ENCODE data around the gene H2AZ1.

Gene H2AZ1

DNA sequence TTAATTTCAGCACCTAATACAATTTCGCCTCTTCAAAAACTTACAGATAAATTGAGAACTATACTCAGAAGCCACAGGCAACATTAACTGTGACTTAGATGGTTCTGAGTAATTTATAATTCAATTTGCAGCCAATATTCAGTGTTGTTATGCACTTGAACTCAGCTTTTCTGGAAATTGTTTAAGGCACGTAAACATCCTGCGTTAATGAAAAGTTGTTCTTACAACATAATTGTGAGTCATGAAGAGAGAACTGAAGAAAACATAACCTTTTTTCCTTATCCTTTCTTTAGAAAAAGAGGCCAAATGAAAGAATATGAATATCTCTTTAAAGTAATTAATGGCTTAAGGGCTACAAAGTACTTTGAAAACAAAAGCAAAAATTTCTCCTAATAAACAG, 16.6 kb upstream of the H2AZ1 start:
- no peak for TF ChIP-seq TEAD4 (IDR thresholded peaks at IDR 0.05)
- no peak for TF ChIP-seq TAF1 (IDR thresholded peaks at IDR 0.05; ENCODE audit: low read depth)
- TF ChIP-seq, protein P1, sequence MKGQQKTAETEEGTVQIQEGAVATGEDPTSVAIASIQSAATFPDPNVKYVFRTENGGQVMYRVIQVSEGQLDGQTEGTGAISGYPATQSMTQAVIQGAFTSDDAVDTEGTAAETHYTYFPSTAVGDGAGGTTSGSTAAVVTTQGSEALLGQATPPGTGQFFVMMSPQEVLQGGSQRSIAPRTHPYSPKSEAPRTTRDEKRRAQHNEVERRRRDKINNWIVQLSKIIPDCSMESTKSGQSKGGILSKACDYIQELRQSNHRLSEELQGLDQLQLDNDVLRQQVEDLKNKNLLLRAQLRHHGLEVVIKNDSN (IDR thresholded peaks at IDR 0.05): no peak
- no peak for TF ChIP-seq TCF12 (IDR thresholded peaks at IDR 0.05; ENCODE audit: low read depth)
- no peak for TF ChIP-seq CREB1 (IDR thresholded peaks at IDR 0.05; ENCODE audit: low read depth)
- TF ChIP-seq EGR1 (IDR thresholded peaks at IDR 0.05): no peak
- TF ChIP-seq ZBTB7A (IDR thresholded peaks at IDR 0.05; ENCODE audit: low read depth): no peak
- TF ChIP-seq FOXM1 (IDR thresholded peaks at IDR 0.05; ENCODE audit: borderline replicate concordance, low read depth): no peak
- TF ChIP-seq YY1 (IDR thresholded peaks at IDR 0.05; ENCODE audit: low read depth): no peak
- TF ChIP-seq, protein P2, sequence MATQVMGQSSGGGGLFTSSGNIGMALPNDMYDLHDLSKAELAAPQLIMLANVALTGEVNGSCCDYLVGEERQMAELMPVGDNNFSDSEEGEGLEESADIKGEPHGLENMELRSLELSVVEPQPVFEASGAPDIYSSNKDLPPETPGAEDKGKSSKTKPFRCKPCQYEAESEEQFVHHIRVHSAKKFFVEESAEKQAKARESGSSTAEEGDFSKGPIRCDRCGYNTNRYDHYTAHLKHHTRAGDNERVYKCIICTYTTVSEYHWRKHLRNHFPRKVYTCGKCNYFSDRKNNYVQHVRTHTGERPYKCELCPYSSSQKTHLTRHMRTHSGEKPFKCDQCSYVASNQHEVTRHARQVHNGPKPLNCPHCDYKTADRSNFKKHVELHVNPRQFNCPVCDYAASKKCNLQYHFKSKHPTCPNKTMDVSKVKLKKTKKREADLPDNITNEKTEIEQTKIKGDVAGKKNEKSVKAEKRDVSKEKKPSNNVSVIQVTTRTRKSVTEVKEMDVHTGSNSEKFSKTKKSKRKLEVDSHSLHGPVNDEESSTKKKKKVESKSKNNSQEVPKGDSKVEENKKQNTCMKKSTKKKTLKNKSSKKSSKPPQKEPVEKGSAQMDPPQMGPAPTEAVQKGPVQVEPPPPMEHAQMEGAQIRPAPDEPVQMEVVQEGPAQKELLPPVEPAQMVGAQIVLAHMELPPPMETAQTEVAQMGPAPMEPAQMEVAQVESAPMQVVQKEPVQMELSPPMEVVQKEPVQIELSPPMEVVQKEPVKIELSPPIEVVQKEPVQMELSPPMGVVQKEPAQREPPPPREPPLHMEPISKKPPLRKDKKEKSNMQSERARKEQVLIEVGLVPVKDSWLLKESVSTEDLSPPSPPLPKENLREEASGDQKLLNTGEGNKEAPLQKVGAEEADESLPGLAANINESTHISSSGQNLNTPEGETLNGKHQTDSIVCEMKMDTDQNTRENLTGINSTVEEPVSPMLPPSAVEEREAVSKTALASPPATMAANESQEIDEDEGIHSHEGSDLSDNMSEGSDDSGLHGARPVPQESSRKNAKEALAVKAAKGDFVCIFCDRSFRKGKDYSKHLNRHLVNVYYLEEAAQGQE (IDR thresholded peaks at IDR 0.05; ENCODE audit: low read depth): no peak
- TF ChIP-seq, protein P3, sequence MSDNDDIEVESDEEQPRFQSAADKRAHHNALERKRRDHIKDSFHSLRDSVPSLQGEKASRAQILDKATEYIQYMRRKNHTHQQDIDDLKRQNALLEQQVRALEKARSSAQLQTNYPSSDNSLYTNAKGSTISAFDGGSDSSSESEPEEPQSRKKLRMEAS (IDR thresholded peaks at IDR 0.05): no peak
- TF ChIP-seq EP300 (IDR thresholded peaks at IDR 0.05; ENCODE audit: borderline replicate concordance): no peak
- TF ChIP-seq RAD21 (IDR thresholded peaks at IDR 0.05; ENCODE audit: low read depth): no peak
- TF ChIP-seq NFIC (IDR thresholded peaks at IDR 0.05): no peak
- TF ChIP-seq CEBPB (IDR thresholded peaks at IDR 0.05): no peak

DNA sequence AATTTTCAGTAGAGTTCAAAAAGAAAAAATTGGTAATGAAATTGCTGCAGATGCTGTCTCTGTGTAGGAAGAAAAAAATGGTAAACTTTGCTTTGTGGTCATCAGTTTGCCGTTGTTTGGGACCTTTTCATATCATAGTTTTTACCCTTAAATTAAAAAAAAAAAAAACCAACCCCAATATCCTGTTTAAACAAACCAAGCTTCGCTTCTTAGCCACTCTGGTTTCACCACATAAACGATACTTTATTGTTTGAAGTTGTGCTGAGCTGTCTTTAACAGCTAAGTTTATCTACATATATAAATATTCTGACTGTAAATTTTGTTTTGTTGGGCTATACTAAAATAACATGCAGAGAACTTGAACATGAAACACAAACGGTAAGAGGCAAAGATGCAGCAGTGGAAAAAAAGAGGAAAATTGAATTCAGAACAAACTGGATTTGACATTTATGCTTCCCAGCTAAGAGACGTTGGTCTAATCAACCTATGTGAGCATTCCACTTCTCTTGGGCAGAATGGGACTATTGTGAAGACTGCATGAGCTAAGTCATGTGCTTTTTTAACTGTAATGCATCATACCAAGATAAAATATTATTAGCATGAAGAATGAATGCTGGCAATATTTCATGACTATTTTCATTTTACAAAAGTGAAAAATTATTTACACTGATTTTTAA, 15.7 kb upstream of the H2AZ1 start:
- TF ChIP-seq NFIC (IDR thresholded peaks at IDR 0.05) (no peak), ZBTB7A (IDR thresholded peaks at IDR 0.05; ENCODE audit: low read depth) (no peak)

DNA sequence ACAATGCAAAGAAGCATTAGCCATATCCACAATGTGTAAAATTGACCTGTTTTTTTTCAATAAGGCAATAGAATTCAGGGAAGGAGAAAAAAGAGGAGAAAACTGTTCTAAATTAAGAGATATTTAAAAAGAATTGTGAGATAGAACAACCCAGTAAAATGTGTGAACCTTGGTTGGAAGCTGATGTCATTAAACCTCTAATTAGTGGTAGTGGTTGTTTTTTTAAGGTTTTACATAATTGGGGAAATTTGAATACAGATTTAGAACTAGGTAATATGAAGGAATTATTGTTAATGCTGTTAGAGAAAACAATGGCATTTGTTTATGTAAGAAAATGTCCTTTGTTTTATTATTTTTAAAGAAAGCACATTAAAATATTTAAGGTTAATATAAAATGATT, 15.1 kb upstream of the H2AZ1 start:
- TF ChIP-seq ZBTB7A (IDR thresholded peaks at IDR 0.05; ENCODE audit: low read depth): no peak
- TF ChIP-seq, protein P3 (IDR thresholded peaks at IDR 0.05): no peak
- TF ChIP-seq NFIC (IDR thresholded peaks at IDR 0.05): no peak
- no peak for TF ChIP-seq TCF12 (IDR thresholded peaks at IDR 0.05; ENCODE audit: low read depth)
- no peak for TF ChIP-seq CREB1 (IDR thresholded peaks at IDR 0.05; ENCODE audit: low read depth)
- TF ChIP-seq, protein P2 (IDR thresholded peaks at IDR 0.05; ENCODE audit: low read depth): no peak
- TF ChIP-seq TEAD4 (IDR thresholded peaks at IDR 0.05): no peak
- TF ChIP-seq CEBPB (IDR thresholded peaks at IDR 0.05): no peak
- no peak for TF ChIP-seq FOXM1 (IDR thresholded peaks at IDR 0.05; ENCODE audit: borderline replicate concordance, low read depth)
- TF ChIP-seq, protein P1 (IDR thresholded peaks at IDR 0.05): no peak
- TF ChIP-seq RAD21 (IDR thresholded peaks at IDR 0.05; ENCODE audit: low read depth): no peak
- no peak for TF ChIP-seq EGR1 (IDR thresholded peaks at IDR 0.05)
- TF ChIP-seq YY1 (IDR thresholded peaks at IDR 0.05; ENCODE audit: low read depth): no peak
- TF ChIP-seq EP300 (IDR thresholded peaks at IDR 0.05; ENCODE audit: borderline replicate concordance): no peak
- TF ChIP-seq TAF1 (IDR thresholded peaks at IDR 0.05; ENCODE audit: low read depth): no peak

DNA sequence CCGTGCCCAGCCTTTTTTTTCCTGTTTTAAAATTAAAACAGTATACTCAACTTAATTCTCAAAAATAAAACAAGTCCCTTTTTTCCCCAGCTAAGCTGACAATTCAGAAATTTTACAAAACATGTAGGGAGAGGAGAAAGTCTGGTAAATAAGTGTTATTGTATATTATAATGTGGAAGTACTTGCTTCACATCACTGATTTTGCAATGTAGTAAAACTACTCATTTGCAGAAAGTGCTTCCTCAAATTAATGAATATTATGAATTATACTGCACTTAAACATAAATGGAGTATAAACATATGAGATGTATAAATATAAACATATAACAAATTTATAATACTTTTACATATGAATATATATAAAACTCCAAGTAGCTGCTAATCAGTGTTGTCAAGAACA, 11.6 kb upstream of the H2AZ1 start:
- TF ChIP-seq FOXM1 (IDR thresholded peaks at IDR 0.05; ENCODE audit: borderline replicate concordance, low read depth) (no peak), RAD21 (IDR thresholded peaks at IDR 0.05; ENCODE audit: low read depth) (no peak), TAF1 (IDR thresholded peaks at IDR 0.05; ENCODE audit: low read depth) (no peak), TEAD4 (IDR thresholded peaks at IDR 0.05) (no peak), CEBPB (IDR thresholded peaks at IDR 0.05) (no peak), TCF12 (IDR thresholded peaks at IDR 0.05; ENCODE audit: low read depth) (no peak), YY1 (IDR thresholded peaks at IDR 0.05; ENCODE audit: low read depth) (no peak), ZBTB7A (IDR thresholded peaks at IDR 0.05; ENCODE audit: low read depth) (no peak)
- TF ChIP-seq, protein P1 (IDR thresholded peaks at IDR 0.05): no peak
- TF ChIP-seq, protein P3 (IDR thresholded peaks at IDR 0.05): no peak
- TF ChIP-seq, protein P2 (IDR thresholded peaks at IDR 0.05; ENCODE audit: low read depth): no peak
